ENCODE data around the gene COL2A1. TPM values are rescaled to one million over a fixed set of nuclear protein-coding genes. Genes with fewer than 3 reads are reported as not detected.

The COL2A1 gene
- total RNA-seq, 4 donors from 2014 or later = not detected

- 25 to 45% methylated on average over 3 of the region's 3 CpGs for WGBS, 2 donors
Measured at GRCh38 chr12:48022180-48022521, 17.9 kb upstream of the COL2A1 start.

GRCh38 chr12:48021485-48022179 lies 17.4 kb upstream of the COL2A1 start:
- intact Hi-C loops (cut with DNase I) = no loop called here
- H3K36me3 ChIP-seq = no peaks in the 10 kb centered on the region
- no peak for DNase-seq
- no peak overlapping the region for H3K4me3 ChIP-seq
- H3K27me3 ChIP-seq = peaks cover 0 to 56% (median 0%) of the 10 kb centered on the region in 4 donors
- H3K4me1 ChIP-seq = no peaks in the 10 kb centered on the region
- H3K9me3 ChIP-seq = no peaks in the 10 kb centered on the region
- no peak for TF ChIP-seq POLR2A (IDR thresholded peaks at IDR 0.05)
- no peak for TF ChIP-seq CTCF (IDR thresholded peaks at IDR 0.05)
- no peak overlapping the region for H3K27ac ChIP-seq
- WGBS, 2 donors = 27 to 46% methylated on average over 5 of the region's 5 CpGs

More at GRCh38 chr12:48022180-48022521, 17.9 kb upstream of the COL2A1 start:
- no peak for DNase-seq
- Histone ChIP-seq H3K27me3 (peaks cover 0 to 51% (median 0%) of the 10 kb centered on the region in 4 donors), H3K36me3 (no peaks in the 10 kb centered on the region), H3K27ac (no peak overlapping the region), H3K9me3 (no peaks in the 10 kb centered on the region), H3K4me3 (no peak overlapping the region), H3K4me1 (no peaks in the 10 kb centered on the region)
- TF ChIP-seq CTCF (IDR thresholded peaks at IDR 0.05) = no peak
- no peak for TF ChIP-seq POLR2A (IDR thresholded peaks at IDR 0.05)
- intact Hi-C loops (cut with DNase I) = no loop called here

DNA sequence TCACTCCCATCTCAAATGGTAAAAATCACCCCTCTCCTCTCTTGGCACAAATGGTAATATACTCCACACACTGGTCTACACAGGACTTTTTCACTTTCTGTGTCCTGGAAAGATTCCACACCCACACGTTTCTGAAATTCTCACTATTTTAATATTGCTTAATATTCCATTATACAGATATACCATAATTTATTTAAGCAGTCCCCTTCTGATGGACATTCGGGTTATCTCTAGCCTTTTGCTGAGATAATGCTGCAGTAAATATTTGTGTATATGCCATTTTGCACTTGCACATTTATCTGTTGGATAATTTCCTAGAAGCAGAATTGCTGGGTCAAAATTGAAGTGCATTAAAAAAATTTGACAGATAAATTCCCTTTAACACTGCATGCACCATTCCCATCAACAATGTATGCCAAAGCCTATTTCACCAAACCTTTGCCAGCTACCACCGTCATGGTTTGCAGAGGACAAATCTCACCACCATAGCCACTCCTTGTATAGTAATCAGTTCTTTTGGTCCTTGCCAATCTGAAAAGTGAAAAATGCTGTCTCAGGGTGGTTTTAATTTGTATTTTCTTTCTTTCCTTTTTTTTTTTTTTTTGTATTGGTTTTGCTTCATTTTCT lies 15.5 kb upstream of the COL2A1 start:
- H3K27me3 ChIP-seq = peaks cover 0 to 67% (median 0%) of the 10 kb centered on the region in 4 donors
- no peaks in the 10 kb centered on the region for H3K36me3 ChIP-seq
- no peak for TF ChIP-seq CTCF (IDR thresholded peaks at IDR 0.05)
- TF ChIP-seq POLR2A (IDR thresholded peaks at IDR 0.05) = no peak
- intact Hi-C loops (cut with DNase I) = no loop called here
- H3K9me3 ChIP-seq = no peaks in the 10 kb centered on the region
- DNase-seq = no peak
- no peak overlapping the region for H3K27ac ChIP-seq
- 43 to 56% methylated on average over 3 of the region's 3 CpGs for WGBS, 2 donors
- H3K4me3 ChIP-seq = no peak overlapping the region
- no peaks in the 10 kb centered on the region for H3K4me1 ChIP-seq

GRCh38 chr12:48018618-48018995 lies 14.3 kb upstream of the COL2A1 start:
- no peak overlapping the region for H3K27ac ChIP-seq
- TF ChIP-seq POLR2A (IDR thresholded peaks at IDR 0.05) = no peak
- no peak for TF ChIP-seq CTCF (IDR thresholded peaks at IDR 0.05)
- H3K27me3 ChIP-seq = peaks cover 0 to 76% (median 0%) of the 10 kb centered on the region in 4 donors
- no peaks in the 10 kb centered on the region for H3K4me1 ChIP-seq
- H3K9me3 ChIP-seq = no peaks in the 10 kb centered on the region
- H3K36me3 ChIP-seq = no peaks in the 10 kb centered on the region
- no peak for DNase-seq
- 67 to 70% methylated on average over 4 of the region's 4 CpGs for WGBS, 2 donors
- no peak overlapping the region for H3K4me3 ChIP-seq
- intact Hi-C loops (cut with DNase I) = no loop called here

- TF ChIP-seq POLR2A (IDR thresholded peaks at IDR 0.05) = no peak
- no peak for TF ChIP-seq CTCF (IDR thresholded peaks at IDR 0.05)
- no peaks in the 10 kb centered on the region for H3K36me3 ChIP-seq
- no peaks in the 10 kb centered on the region for H3K9me3 ChIP-seq
- no peaks in the 10 kb centered on the region for H3K4me1 ChIP-seq
- no peak overlapping the region for H3K4me3 ChIP-seq
- 71 to 87% methylated on average over 4 of the region's 4 CpGs for WGBS, 2 donors
- no peak for DNase-seq
- intact Hi-C loops (cut with DNase I) = no loop called here
- H3K27ac ChIP-seq = no peak overlapping the region
- peaks cover 0 to 76% (median 0%) of the 10 kb centered on the region in 4 donors for H3K27me3 ChIP-seq
Measured at GRCh38 chr12:48017921-48018617, 13.8 kb upstream of the COL2A1 start.
